Prostate gland (tissue), 2 donors: ENCODE data around the gene KCNIP3. TPM values are rescaled to one million over a fixed set of nuclear protein-coding genes. Genes with fewer than 3 reads are reported as not detected.

Source experiments
- DNase-seq: peaks from one replicate; pipeline ENCODE4 v3.0.0-alpha.2; 2019; ENCODE audit warnings: low spot score
- H3K27ac ChIP-seq, 2 donors: fragments of 200-600 bp; sonication (generic); 2 replicates each; pipeline ENCODE4 v1.5.1; 2017 to 2019
- H3K27me3 ChIP-seq: fragments of 200-600 bp; sonication (generic); replicated peaks from 2 replicates; pipeline ENCODE4 v1.5.1; 2019; ENCODE audit not compliant: insufficient read depth
- H3K36me3 ChIP-seq, 2 donors: fragments of 200-600 bp; sonication (generic); 1 replicate in 1 of 2; 2 replicates in 1 of 2; pipeline versions ENCODE4 v1.5.1 to v1.8.1; 2017 to 2019
- H3K4me1 ChIP-seq: fragments of 200-600 bp; sonication (generic); replicated peaks from 2 replicates; pipeline ENCODE4 v1.5.1; 2019
- H3K4me3 ChIP-seq, 2 donors: fragments of 200-600 bp; sonication (generic); 2 replicates each; pipeline ENCODE4 v1.5.1; 2017 to 2019
- H3K9me3 ChIP-seq: fragments of 200-600 bp; sonication (generic); 2 replicates; pipeline ENCODE4 v1.5.1; 2017
- POLR2A ChIP-seq: fragments of 450-650 bp; IDR thresholded peaks from one replicate; pipeline ENCODE4 v1.6.1; 2016; ENCODE audit warnings: antibody characterized with exemption, mild to moderate bottlenecking
- POLR2AphosphoS5 ChIP-seq: sonication (generic); formaldehyde crosslinking; IDR thresholded peaks from one replicate; pipeline ENCODE4 v1.6.1; 2017; ENCODE audit warnings: antibody characterized with exemption
- WGBS: methylation state at CpG from one replicate; pipeline ENCODE4 v1.1.5; 2018; 5-methylcytosine and 5-hydroxymethylcytosine counted together
- intact Hi-C: fragments of 100-400 bp; cut with DNase I; formaldehyde crosslinking; loops from one replicate; pipeline ENCODE4 v1.14.2; 2022
- total RNA-seq, 2 donors: library from RNA; depleted of rRNA; stranded (reverse); fragments of >200 nt; gene quantifications; one replicate each; pipeline ENCODE4 v1.1.0, GENCODE V29; 2016
- TF ChIP-seq, protein P1 (sequence below), 4 experiments: fragments of 200-600 bp in 2 of 4; fragments of 450-650 bp in 2 of 4; sonication (generic) in 2 of 4; IDR thresholded peaks; 1 replicate in 3 of 4; 2 replicates in 1 of 4; pipeline ENCODE4 v1.5.1; 2016 to 2019; ENCODE audit warnings: antibody characterized with exemption in 4 of 4, mild to moderate bottlenecking in 2 of 4, moderate library complexity in 2 of 4

The KCNIP3 gene
- total RNA-seq, 2 donors from 2014 or later = 5.1 to 63.8 TPM

DNA sequence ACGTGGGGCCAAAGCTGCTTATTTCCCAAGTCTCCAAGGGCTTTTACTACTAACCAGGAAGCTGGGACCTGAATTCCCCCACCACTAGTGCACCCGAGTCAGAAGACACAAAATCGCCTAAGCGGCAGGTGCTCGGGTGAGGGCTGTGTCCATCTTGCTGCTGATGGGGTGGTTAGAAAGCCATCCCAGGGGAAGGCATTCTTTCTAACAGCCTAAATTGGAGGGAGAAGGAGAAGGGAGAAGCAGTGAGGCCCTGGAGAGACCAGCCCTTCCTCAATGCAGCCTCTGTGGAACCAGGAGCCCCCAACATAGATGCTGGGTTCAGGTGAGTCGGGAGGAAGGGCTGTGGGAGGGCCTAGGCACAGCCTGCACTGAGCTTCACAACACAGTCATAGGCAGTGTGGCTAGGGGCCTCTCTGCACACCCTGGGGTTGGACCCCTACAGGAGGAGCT, 24.8 kb upstream of the KCNIP3 start:
- TF ChIP-seq, protein P1, sequence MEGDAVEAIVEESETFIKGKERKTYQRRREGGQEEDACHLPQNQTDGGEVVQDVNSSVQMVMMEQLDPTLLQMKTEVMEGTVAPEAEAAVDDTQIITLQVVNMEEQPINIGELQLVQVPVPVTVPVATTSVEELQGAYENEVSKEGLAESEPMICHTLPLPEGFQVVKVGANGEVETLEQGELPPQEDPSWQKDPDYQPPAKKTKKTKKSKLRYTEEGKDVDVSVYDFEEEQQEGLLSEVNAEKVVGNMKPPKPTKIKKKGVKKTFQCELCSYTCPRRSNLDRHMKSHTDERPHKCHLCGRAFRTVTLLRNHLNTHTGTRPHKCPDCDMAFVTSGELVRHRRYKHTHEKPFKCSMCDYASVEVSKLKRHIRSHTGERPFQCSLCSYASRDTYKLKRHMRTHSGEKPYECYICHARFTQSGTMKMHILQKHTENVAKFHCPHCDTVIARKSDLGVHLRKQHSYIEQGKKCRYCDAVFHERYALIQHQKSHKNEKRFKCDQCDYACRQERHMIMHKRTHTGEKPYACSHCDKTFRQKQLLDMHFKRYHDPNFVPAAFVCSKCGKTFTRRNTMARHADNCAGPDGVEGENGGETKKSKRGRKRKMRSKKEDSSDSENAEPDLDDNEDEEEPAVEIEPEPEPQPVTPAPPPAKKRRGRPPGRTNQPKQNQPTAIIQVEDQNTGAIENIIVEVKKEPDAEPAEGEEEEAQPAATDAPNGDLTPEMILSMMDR (IDR thresholded peaks at IDR 0.05) = no peak
- TF ChIP-seq POLR2AphosphoS5 = no peak
- no peak for TF ChIP-seq POLR2A
- H3K4me1 ChIP-seq = peaks cover 4% of the 10 kb centered on the region
- 87% methylated on average over 6 of the region's 6 CpGs for WGBS
- H3K27me3 ChIP-seq = no peaks in the 10 kb centered on the region
- DNase-seq = peak; percentile 2
- no peak overlapping the region for H3K4me3 ChIP-seq
- intact Hi-C loops = no loop called here
- no peak overlapping the region for H3K27ac ChIP-seq
- H3K9me3 ChIP-seq = no peaks in the 10 kb centered on the region
- no peaks in the 10 kb centered on the region for H3K36me3 ChIP-seq

DNA sequence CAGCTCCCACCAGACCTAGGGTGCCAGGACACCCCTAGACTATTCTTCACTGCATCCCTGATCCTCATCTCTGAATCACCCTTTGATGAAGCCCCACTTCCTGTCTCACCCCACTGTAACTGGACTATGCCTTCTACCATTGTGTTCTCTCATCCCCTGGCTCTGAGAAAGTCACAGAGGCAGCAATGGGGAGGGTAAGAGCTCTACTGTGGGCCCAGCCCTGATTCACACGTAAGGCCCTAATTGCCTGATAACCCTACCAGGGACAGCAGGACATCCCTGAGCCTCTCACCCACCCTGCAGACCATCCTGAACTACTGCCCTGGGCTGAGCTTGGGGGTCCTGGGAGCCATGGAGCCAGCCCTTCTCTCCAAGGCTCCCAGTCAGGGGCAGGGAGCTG, 24.4 kb upstream of the KCNIP3 start:
- H3K27me3 ChIP-seq = no peaks in the 10 kb centered on the region
- TF ChIP-seq POLR2A (no peak), POLR2AphosphoS5 (no peak)
- TF ChIP-seq, protein P1 (IDR thresholded peaks at IDR 0.05) = no peak
- H3K9me3 ChIP-seq = no peaks in the 10 kb centered on the region
- no peak overlapping the region for H3K27ac ChIP-seq
- DNase-seq = no peak
- intact Hi-C loops = no loop called here
- no peaks in the 10 kb centered on the region for H3K36me3 ChIP-seq
- H3K4me1 ChIP-seq = peaks cover 4% of the 10 kb centered on the region
- 89% methylated on average over 1 of the region's 1 CpG for WGBS
- H3K4me3 ChIP-seq = no peak overlapping the region

DNA sequence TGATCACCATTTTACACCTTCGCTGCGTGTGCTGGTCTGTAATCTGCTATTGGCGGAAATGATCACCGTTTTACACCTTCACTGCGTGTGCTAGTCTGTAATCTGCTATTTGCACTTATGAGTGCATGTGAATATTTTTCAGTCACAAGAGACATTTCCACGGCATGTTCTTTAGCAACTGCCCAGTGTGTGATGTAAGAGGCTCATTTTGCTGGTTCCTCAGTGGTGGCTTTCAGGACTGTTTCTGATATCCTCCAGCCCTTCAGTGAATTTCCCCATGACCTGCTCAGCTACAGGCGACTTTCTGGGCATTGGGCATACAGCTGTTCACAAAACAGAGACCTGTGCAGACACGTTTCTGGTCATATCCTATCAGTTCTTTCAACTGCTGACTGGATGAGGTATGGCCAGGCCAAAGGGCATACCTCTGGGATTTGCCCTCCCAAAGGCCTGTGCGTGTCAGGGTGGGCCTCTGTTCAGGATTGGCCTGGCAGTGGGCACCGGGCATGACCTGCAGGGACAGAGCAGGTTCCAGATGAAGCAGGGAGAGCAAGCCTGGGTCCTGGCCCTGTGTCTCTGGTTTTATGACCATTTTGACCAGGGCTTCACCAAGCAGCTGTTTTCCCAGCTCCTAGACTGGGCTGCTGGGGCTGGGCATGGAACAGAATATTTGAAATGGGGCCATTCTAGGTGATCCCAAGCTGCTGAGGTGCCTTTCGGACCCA, 23.4 kb upstream of the KCNIP3 start:
- TF ChIP-seq, protein P1 (IDR thresholded peaks at IDR 0.05) = no peak
- TF ChIP-seq POLR2AphosphoS5 = no peak
- TF ChIP-seq POLR2A = no peak
- Histone ChIP-seq H3K27me3 (no peaks in the 10 kb centered on the region), H3K27ac (peak overlapping the region; percentile 66 to 72), H3K4me3 (no peak overlapping the region), H3K9me3 (no peaks in the 10 kb centered on the region), H3K36me3 (no peaks in the 10 kb centered on the region), H3K4me1 (peaks cover 4% of the 10 kb centered on the region)
- intact Hi-C loops = no loop called here
- WGBS = 79% methylated on average over 11 of the region's 11 CpGs
- DNase-seq = no peak

DNA sequence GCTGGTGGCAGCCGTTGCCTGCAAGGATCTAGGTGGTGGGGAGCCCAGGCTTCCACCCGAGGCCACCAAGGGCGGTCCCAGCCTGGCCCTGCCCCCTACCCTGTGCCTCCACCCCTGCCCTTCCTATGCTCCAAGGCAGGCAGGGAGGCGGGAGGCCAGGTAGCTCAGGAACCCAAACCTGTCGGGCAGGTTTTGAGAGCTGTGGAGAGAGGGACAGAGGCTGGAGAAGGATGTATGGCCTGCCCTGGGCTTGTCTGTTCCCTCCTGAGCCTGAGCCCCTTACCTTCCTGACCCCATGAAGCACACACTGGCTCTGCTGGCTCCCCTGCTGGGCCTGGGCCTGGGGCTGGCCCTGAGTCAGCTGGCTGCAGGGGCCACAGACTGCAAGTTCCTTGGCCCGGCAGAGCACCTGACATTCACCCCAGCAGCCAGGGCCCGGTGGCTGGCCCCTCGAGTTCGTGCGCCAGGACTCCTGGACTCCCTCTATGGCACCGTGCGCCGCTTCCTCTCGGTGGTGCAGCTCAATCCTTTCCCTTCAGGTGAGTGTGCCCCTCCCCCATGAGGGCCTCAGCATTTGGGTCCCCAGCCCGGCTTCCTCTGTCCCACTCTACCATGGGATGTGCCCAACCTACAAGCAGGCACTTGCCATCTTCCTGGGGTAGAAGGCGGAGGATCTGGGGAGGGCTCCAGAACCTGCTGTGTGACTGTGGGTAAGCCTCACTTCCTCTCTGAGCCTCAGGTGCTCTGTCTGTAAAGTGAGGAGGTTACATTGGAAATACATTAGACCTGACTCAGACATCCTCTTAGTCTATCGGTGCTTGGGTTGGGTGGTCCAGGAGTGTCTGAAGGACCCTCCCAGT, 22.6 kb upstream of the KCNIP3 start, which contains the start of gene PROM2:
Gene PROM2, plus strand, starts transcription at position 159 of the 860 bp plus-strand sequence. Its CDS starts 137 bp downstream, at position 296.
- peak; percentile 86 for TF ChIP-seq POLR2A
- peak; percentile 90 for TF ChIP-seq POLR2AphosphoS5
- TF ChIP-seq, protein P1 (IDR thresholded peaks at IDR 0.05) = peak in 2 of 4 experiments; percentile 18 to 24
- Histone ChIP-seq H3K4me3 (peak within 1 kb of the TSS; percentile 20 to 30), H3K27me3 (no peaks in the 10 kb centered on the region), H3K27ac (peak within 1 kb of the TSS; percentile 66 to 72), H3K9me3 (no peaks in the 10 kb centered on the region), H3K4me1 (peaks cover 4% of the 10 kb centered on the region), H3K36me3 (no peaks in the 10 kb centered on the region)
- 40% methylated on average over 17 of the region's 17 CpGs for WGBS
- DNase-seq = peak; percentile 88
- intact Hi-C loops = no loop called here
